HepG2 (cell line): ENCODE results near the gene ANP32A. TPM values are rescaled to one million over a fixed set of nuclear protein-coding genes. Genes with fewer than 3 reads are reported as not detected.
"Not testable (repeated sequence)": the region's sequence is repeated elsewhere in the genome, so short reads cannot be mapped to it uniquely, and the experiment has no call there.

ENCODE experiments used
- ATAC-seq: fragments of 200-7000 bp; cut with Tn5 transposase; 3 replicates; pipeline ENCODE4 v1.9.1; 2020; ENCODE audit warnings: mild to moderate bottlenecking, moderate library complexity
- BruUV-seq: library from RNA; stranded (reverse); fragments of 400-500 nt; replicated peaks from 2 replicates; lab custom pipeline; 2021; lab: Mats Ljungman, UMichigan
- CTCF ChIA-PET: fragments of 300-600 bp; formaldehyde crosslinking; extraction: SDS; loops from one replicate; lab custom pipeline; 2021; ENCODE audit warnings: low total read pairs, inconsistent platforms, low intra/inter-chr PET ratio; lab: Yijun Ruan, JAX
- POLR2A ChIA-PET: fragments of 350-600 bp; sonication (Branson Sonifier 250); formaldehyde crosslinking; loops from one replicate; lab custom pipeline; 2020; ENCODE audit warnings: antibody characterized with exemption, inconsistent platforms; lab: Yijun Ruan, JAX
- DNase-seq: peaks from one replicate; pipeline ENCODE4 v3.0.0-alpha.2; 2015; ENCODE audit warnings: low spot score
- FAIRE-seq: peaks from 3 replicates; lab custom pipeline; 2011; peaks lifted over from hg19 to GRCh38; lab: Jason Lieb, UNC
- H2AFZ ChIP-seq: one replicate; pipeline ENCODE4 v1.6.1; 2011; ENCODE audit warnings: low read length, inconsistent platforms
- H3K27ac ChIP-seq: fragments of 300-600 bp; 3 replicates; pipeline ENCODE4 v1.8.0; 2011; ENCODE audit warnings: mixed run types, mild to moderate bottlenecking, mixed read lengths, low read length, inconsistent platforms; ENCODE audit not compliant: insufficient read depth; ENCODE audit errors: extremely low read length
- H3K27me3 ChIP-seq, 2 experiments: fragments of 200-600 bp in 1 of 2; 2 replicates in 1 of 2; 3 replicates in 1 of 2; pipeline versions ENCODE4 v1.6.0 to v1.8.0; 2011; ENCODE audit warnings: low read length in 2 of 2, mild to moderate bottlenecking in 2 of 2, moderate library complexity in 2 of 2, inconsistent platforms in 1 of 2; ENCODE audit not compliant: insufficient read depth in 2 of 2, control insufficient read depth in 1 of 2
- H3K36me3 ChIP-seq, 2 experiments: fragments of 200-600 bp in 1 of 2; replicated peaks in 1 of 2; 2 replicates in 1 of 2; 3 replicates in 1 of 2; pipeline versions ENCODE4 v1.5.1 to v1.8.0; 2011; ENCODE audit warnings: low read length in 2 of 2, inconsistent platforms in 1 of 2; ENCODE audit not compliant: insufficient read depth in 2 of 2, control insufficient read depth in 1 of 2
- H3K4me1 ChIP-seq: 2 replicates; pipeline ENCODE4 v1.5.1; 2012; ENCODE audit warnings: low read length, inconsistent platforms; ENCODE audit not compliant: insufficient read depth
- H3K4me2 ChIP-seq: 2 replicates; pipeline ENCODE4 v1.6.0; 2011; ENCODE audit warnings: low read depth, low read length, inconsistent platforms
- H3K4me3 ChIP-seq, 3 experiments: fragments of 200-600 bp in 1 of 3; sonication (generic), shearing (Covaris generic) in 1 of 3; replicated peaks in 1 of 3; 2 replicates each; pipeline ENCODE4 v1.5.1; 2011 to 2016; ENCODE audit warnings: low read length in 3 of 3, inconsistent platforms in 2 of 3, low read depth in 2 of 3, mild to moderate bottlenecking in 2 of 3, control low read depth in 1 of 3, mixed read lengths in 1 of 3; ENCODE audit not compliant: insufficient read depth in 1 of 3
- H3K79me2 ChIP-seq: one replicate; pipeline ENCODE4 v1.6.1; 2011; ENCODE audit warnings: low read length, inconsistent platforms; ENCODE audit not compliant: insufficient read depth
- H3K9ac ChIP-seq: 2 replicates; pipeline ENCODE4 v1.6.0; 2011; ENCODE audit warnings: mild to moderate bottlenecking, low read depth, low read length, inconsistent platforms; ENCODE audit not compliant: insufficient read depth
- H3K9me3 ChIP-seq: 2 replicates; pipeline ENCODE4 v1.5.1; 2012; ENCODE audit warnings: mild to moderate bottlenecking, low read length
- H4K20me1 ChIP-seq: 2 replicates; pipeline ENCODE4 v1.6.0; 2011; ENCODE audit warnings: inconsistent platforms, mild to moderate bottlenecking, low read length, moderate library complexity; ENCODE audit not compliant: insufficient read depth
- MAFF ChIP-seq: IDR thresholded peaks from 2 replicates; pipeline ENCODE4 v1.6.1; 2011; ENCODE audit warnings: low read depth, low read length, improper control_type of control experiment
- MAFK ChIP-seq, 2 experiments: IDR thresholded peaks in 1 of 2; conservative IDR thresholded peaks in 1 of 2; 2 replicates each; pipeline ENCODE4 v1.6.1; 2011; ENCODE audit warnings: improper control_type of control experiment in 2 of 2, low read length in 2 of 2
- POLR2G ChIP-seq: fragments of 200-400 bp; formaldehyde crosslinking; IDR thresholded peaks from 2 replicates; pipeline ENCODE4 v1.6.1; 2018; ENCODE audit warnings: mild to moderate bottlenecking, low read depth, low read length, moderate library complexity
- WGBS: methylation state at CpG from one replicate; pipeline ENCODE4 v1.1.6; 2017; ENCODE audit warnings: low lambda C conversion rate; 5-methylcytosine and 5-hydroxymethylcytosine counted together
- in situ Hi-C: cut with HindIII; loops from 2 replicates; pipeline ENCODE4 v1.10.0; 2017; ENCODE audit warnings: low pct_unique_long_range_greater_than_20kb; ENCODE audit not compliant: extremely low pct_ligation_motif_present
- intact Hi-C: fragments of 100-400 bp; cut with micrococcal nuclease; formaldehyde crosslinking; loops from one replicate; pipeline ENCODE4 v1.10.0; 2022; ENCODE audit not compliant: unreplicated experiment
- polyA plus RNA-seq, 8 experiments: library from polyadenylated mRNA; depleted of rRNA in 3 of 8; stranded (reverse) in 7 of 8; unstranded in 1 of 8; fragments of >200 nt; fragmentation: Illumina TruSeq in 4 of 8; extraction: Trizol in 4 of 8; gene quantifications; 2 replicates each; pipeline versions ENCODE4 v1.2.1 to v1.2.3, GENCODE V29; 2011 to 2016; ENCODE audit warnings: low read depth in 4 of 8, missing spikeins in 1 of 8, mixed read lengths in 1 of 8; ENCODE audit not compliant: insufficient read depth in 1 of 8
- total RNA-seq, 5 experiments: library from RNA; depleted of rRNA; stranded (reverse); fragments of >200 nt; fragmentation: Illumina TruSeq; extraction: Trizol; gene quantifications; 2 replicates each; pipeline ENCODE4 v1.2.3, GENCODE V29; 2016; ENCODE audit warnings: low read depth in 1 of 5

The ANP32A gene
- total and polyA plus RNA-seq, 2 of the 13 experiments (the other 11 are each of a cell fraction or from before 2014, with no cell fraction given): 60.6 to 206 TPM

GRCh38 chr15:68862415-68862814 lies 41.7 kb upstream of the ANP32A start:
- in situ Hi-C loops: no loop called here
- DNase-seq (no peak), ATAC-seq (no peak), FAIRE-seq (no peak)
- intact Hi-C loops: no loop called here
- BruUV-seq: no TSS peak
- Histone ChIP-seq H3K79me2 (no peaks in the 10 kb centered on the region), H3K4me3 (no peak overlapping the region), H3K9ac (no peak overlapping the region), H3K36me3 (no peaks in the 10 kb centered on the region), H3K27ac (no peak overlapping the region), H3K27me3 (peaks cover 0 to 1% of the 10 kb centered on the region in 2 experiments; a peak in 1 of 5 replicates), H3K9me3 (peaks cover 7% of the 10 kb centered on the region), H4K20me1 (no peaks in the 10 kb centered on the region), H3K4me2 (no peak overlapping the region), H2AFZ (no peak overlapping the region), H3K4me1 (no peaks in the 10 kb centered on the region)
- ChIA-PET CTCF (no interaction called here), POLR2A (no interaction called here)
- 0 out of 2 replicates have a peak, but pooled peaks have one; percentile 4 for TF ChIP-seq MAFF
- no peak for TF ChIP-seq POLR2G
- peak in 1 of 2 experiments; percentile 29; a peak in 2 of 4 replicates for TF ChIP-seq MAFK (conservative IDR thresholded peaks at IDR 0.05 in 1 of 2, IDR thresholded peaks at IDR 0.05 in 1 of 2; ENCODE audit: low read length in 2 of 2)

GRCh38 chr15:68858666-68859065 lies 38.0 kb upstream of the ANP32A start:
- POLR2A ChIA-PET, H3K9ac ChIP-seq, H3K79me2 ChIP-seq, H4K20me1 ChIP-seq, DNase-seq, H2AFZ ChIP-seq, ATAC-seq, CTCF ChIA-PET, H3K4me3 ChIP-seq, H3K4me2 ChIP-seq, H3K36me3 ChIP-seq, FAIRE-seq, BruUV-seq, H3K27ac ChIP-seq, intact Hi-C loops, in situ Hi-C loops, H3K27me3 ChIP-seq, H3K4me1 ChIP-seq: not testable (repeated sequence)
- peaks cover 13% of the 10 kb centered on the region for H3K9me3 ChIP-seq
- 25% methylated on average over 2 of the region's 4 CpGs for WGBS
